Limb (tissue), 2 donors: Measurements from ENCODE around the gene TYW1B.
"Not testable (repeated sequence)": the region's sequence is repeated elsewhere in the genome, so short reads cannot be mapped to it uniquely, and the experiment has no call there.

Experiments used
- DNase-seq, 2 donors: peaks; one replicate each; pipeline ENCODE4 v3.0.0-alpha.2; 2016; ENCODE audit errors: extremely low spot score in 2 of 2

The TYW1B gene

GRCh38 chr7:72700548-72700947 is 127.5 kb downstream of the TYW1B start:
- DNase-seq: not testable (repeated sequence)

GRCh38 chr7:72697066-72697465 is 130.9 kb downstream of the TYW1B start:
- not testable (repeated sequence) for DNase-seq

- not testable (repeated sequence) for DNase-seq
These were observed 131.4 kb downstream of the TYW1B start for GRCh38 chr7:72696643-72697042.

GRCh38 chr7:72695482-72695881 is 132.5 kb downstream of the TYW1B start:
- not testable (repeated sequence) for DNase-seq

GRCh38 chr7:72691442-72691841 is 136.6 kb downstream of the TYW1B start:
- not testable (repeated sequence) for DNase-seq

GRCh38 chr7:72690177-72690576 is 137.8 kb downstream of the TYW1B start:
- DNase-seq: not testable (repeated sequence)

- DNase-seq: not testable (repeated sequence)
These were observed 138.7 kb downstream of the TYW1B start for GRCh38 chr7:72689344-72689743.

GRCh38 chr7:72681211-72681610 is 146.8 kb downstream of the TYW1B start:
- DNase-seq: not testable (repeated sequence)

GRCh38 chr7:72676880-72677279 is 151.1 kb downstream of the TYW1B start:
- not testable (repeated sequence) for DNase-seq

- not testable (repeated sequence) for DNase-seq
These were observed 151.8 kb downstream of the TYW1B start for GRCh38 chr7:72676086-72676690.

DNA sequence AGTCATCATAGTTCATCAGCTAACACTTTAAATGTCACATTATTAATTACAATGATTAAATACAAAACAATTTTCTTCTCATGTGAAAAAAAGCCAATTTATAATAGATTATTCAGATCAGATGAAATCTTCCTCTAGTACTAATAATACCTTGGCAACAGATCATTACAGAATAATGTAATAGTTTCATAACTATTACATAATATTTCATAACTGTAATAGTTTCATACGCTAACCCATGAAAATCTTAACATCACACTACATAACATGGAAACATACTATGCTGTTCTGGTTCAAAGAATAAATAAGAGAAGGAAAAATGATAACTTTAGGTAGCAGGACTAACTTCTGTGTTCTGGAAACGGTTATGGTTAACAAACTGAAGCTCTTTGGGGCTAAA is 152.3 kb downstream of the TYW1B start:
- not testable (repeated sequence) for DNase-seq

- DNase-seq: no peak
These were observed 153.6 kb downstream of the TYW1B start for GRCh38 chr7:72674394-72674793.

DNA sequence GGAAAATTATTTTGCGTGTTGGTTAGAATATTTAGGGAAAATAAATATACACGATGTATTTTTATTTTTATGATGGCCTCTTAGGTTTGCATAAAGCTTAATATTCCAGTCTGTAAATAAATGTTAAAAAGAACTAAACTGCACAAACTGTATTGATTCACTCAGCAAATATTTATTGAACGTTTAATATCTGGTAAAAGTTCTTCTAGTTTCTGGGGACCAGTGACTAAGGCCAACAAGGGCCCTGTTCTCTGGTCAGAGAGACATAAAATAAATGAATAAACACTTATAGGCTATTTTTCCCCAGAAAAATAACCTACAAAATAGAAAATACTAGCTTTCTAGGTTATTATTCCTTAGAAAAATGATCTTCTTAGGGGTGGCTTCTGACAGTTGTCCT is 157.2 kb downstream of the TYW1B start:
- DNase-seq: not testable (repeated sequence)

DNA sequence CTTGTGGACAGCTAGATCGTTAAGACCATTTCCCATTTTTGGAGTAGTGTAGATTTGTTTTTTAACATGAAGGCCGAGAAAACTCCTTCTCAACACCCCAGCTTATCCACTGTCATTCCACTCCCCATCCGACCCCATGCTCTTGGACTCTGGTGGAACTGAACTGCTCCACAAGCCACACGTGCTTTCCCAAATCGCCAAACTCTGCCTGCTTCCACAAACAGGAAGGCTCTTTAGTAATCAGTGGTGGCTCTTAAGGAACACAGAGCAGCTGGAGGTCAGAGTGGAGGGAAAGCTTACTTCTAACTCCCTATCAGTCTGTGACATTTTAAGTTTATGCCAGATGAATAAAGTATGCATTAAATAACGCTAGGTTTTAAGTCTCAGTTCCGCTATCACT is 159.6 kb downstream of the TYW1B start:
- not testable (repeated sequence) for DNase-seq

- DNase-seq: not testable (repeated sequence)
These were observed 161.0 kb downstream of the TYW1B start for GRCh38 chr7:72667049-72667448.

DNA sequence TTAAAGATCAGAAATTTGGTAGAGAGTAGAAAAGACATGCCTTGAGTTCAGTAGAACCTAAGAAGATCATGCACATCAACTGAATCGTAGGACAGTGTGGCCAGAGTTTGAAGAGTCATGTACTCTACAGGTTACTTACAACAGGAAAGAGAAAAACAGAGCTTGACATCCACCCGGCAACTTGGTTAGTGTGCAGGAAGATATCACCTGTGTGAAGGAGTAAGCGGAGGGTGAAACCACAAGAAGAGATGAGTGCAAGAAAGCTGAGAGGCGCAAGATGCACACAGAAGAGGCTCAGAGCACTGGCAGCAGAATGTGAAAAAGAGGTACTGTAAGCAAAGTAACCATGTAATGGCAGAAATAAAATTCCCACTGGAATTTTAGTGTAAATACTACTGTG is 179.4 kb downstream of the TYW1B start:
- DNase-seq: not testable (repeated sequence)

GRCh38 chr7:72643708-72644107 is 184.3 kb downstream of the TYW1B start:
- DNase-seq: not testable (repeated sequence)

DNA sequence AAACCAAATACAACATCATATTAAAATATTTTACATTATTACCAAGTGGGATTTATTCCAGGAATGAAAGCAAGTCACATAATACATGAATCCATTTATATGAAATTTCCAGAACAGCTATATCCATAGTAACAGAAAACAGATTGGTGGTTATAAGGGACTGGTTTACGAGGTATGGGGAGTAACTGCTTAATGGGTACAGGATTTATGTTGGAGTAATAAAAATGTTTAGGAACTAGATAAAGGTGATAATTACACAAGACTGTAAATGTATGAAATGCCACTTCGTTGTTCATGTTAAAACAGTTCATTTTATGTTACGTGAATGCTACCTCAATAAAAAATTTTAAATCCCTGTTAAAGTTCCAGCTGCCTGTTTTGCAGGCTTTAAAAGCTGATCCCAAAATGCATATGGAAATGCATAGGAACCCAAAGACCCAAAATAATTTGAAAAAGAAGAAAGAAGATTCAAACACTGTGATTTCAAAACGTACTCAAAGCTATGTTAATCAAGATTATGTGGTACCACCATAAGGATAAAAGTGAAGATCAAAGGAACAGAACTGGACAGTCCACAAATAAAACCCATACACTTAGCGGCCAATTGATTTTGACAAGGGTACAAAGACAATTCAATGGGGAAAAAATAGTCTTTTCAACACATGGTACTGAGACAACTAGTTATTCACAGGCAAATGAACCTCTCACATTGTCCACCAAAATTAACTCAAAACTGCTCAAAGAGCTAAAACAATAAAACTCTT is 186.3 kb downstream of the TYW1B start:
- peak in 1 of 2 donors; percentile 3 for DNase-seq

DNA sequence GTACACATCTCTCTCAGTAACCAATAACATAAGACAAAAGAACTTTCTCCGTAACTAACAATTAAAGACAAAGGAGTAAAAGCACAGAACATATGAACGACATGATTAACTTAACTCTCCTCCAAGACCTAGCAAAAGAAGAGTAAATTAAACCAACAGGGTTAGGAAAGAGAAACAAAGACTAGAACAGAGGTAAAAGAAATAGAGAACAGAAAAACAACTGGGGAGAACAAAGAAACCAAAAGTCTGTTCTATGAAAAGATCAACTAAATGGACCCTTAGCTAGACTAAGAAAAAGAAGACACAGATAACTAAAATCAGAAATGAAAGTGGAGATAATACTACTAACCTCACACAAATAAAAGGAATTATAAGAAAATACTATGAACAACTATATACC is 187.3 kb downstream of the TYW1B start:
- not testable (repeated sequence) for DNase-seq

DNA sequence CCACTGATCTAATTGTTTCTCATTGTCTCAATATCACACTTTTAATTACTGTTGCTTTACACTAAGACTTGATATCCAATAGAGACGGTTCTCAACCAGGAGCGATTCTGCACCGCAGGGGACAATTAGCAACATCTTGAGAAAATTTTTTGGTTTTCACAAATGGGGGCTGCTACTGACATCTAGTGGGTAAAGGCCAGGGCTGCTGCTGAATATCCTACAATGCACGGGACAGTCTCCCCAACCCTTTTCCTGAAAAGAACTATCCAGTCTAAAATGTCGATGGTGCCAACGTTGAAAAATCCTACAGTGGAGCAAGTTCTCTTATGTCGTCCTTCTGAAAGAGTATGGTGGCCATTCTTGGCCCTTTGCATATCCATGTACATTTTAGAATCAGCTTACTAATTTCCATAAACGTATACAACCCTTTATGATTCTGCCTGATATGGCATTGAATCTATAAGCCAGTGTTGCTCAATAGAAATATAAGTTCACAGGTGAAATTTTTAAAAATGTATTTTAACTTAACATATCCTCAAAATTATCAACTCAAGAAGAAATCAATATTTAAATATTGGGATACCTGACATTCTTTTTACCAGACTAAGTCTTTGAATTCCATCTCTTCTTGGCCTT is 192.6 kb downstream of the TYW1B start:
- DNase-seq: not testable (repeated sequence)

- not testable (repeated sequence) for DNase-seq
These were observed 195.2 kb downstream of the TYW1B start for GRCh38 chr7:72632765-72633292.

GRCh38 chr7:72628375-72628774 is 199.6 kb downstream of the TYW1B start:
- DNase-seq: not testable (repeated sequence)
